Measurements from ENCODE around the gene TTC39A.

DNA sequence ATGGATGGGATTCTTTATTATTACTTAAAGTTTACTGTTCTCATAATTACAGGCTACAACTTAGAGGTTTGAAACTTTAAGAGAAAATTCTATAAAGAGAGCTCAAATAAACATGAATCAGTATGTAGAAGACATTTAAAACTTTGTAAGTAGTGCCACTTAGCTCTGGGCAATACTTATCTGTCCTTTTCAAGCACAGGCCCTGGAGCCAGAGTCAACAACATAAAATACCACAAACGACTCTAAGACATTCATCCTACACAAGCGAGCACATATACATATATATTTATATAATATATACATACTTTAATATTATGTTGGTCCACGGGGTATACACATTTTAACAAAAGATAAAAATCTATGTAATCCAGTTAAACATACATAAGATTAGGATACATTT, 24.1 kb upstream of the TTC39A start:
- TF ChIP-seq SP1 (IDR thresholded peaks at IDR 0.05): no peak
- no peak for TF ChIP-seq SUZ12 (IDR thresholded peaks at IDR 0.05)
- no peak for TF ChIP-seq ARNT (IDR thresholded peaks at IDR 0.05)
- TF ChIP-seq L3MBTL2 (conservative IDR thresholded peaks at IDR 0.05): no peak
- TF ChIP-seq HDGF (IDR thresholded peaks at IDR 0.05; ENCODE audit: borderline replicate concordance): no peak
- no peak for TF ChIP-seq ZNF384 (IDR thresholded peaks at IDR 0.05)
- TF ChIP-seq NFRKB (IDR thresholded peaks at IDR 0.05): no peak
- no peak for TF ChIP-seq FOXK2 (IDR thresholded peaks at IDR 0.05)
- no peak for TF ChIP-seq ELF4 (IDR thresholded peaks at IDR 0.05)
- TF ChIP-seq FOXM1 (IDR thresholded peaks at IDR 0.05; ENCODE audit: borderline replicate concordance): no peak
- TF ChIP-seq BHLHE40 (IDR thresholded peaks at IDR 0.05; ENCODE audit: borderline replicate concordance): no peak
- TF ChIP-seq PKNOX1 (IDR thresholded peaks at IDR 0.05): no peak
- TF ChIP-seq TARDBP (IDR thresholded peaks at IDR 0.05): no peak

Data from HEK293T (cell line).